Inflammatory macrophage treated with lipopolysaccharide for 4 hours (primary cell): ENCODE results near the gene NEGR1.
A peak's percentile ranks its signal among the peaks of the same experiment; 100 is the strongest.

Source experiments
- DNase-seq: peaks from one replicate; pipeline ENCODE4 v3.0.0-alpha.2; 2020

NEGR1 gene

DNA sequence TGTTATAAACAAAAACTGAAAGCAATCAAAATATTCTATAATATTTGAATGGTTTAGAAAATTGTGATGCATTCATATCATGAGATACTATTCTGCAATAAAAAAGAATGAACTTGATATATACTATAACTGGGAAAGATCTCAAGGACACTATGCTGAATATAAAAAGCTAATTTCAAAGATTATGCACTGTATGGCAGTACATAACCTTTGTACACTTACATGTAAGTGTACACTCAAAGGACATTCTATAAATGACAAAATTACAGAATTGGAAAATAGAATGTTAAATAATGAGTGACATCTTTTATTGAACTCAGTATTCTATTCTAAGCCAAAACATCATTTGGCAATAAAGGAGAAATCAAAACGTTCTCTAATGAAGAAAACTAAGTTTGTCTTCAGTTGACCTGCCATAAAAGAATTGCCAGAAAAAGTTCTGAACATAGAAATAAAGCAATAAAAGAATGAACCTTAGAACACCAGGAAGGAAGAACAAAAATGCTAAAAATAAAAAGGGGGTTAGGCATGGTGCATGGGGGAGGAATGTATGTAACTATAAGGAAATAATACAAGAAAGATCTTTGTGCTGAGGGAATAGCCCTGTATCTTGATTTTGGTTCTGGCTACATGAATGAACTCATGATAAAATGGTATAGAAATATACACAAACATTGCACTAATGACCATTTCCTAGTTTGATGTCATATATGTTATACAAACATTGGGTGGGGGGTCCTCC is 519.7 kb downstream of the NEGR1 start:
- DNase-seq, result no peak

DNA sequence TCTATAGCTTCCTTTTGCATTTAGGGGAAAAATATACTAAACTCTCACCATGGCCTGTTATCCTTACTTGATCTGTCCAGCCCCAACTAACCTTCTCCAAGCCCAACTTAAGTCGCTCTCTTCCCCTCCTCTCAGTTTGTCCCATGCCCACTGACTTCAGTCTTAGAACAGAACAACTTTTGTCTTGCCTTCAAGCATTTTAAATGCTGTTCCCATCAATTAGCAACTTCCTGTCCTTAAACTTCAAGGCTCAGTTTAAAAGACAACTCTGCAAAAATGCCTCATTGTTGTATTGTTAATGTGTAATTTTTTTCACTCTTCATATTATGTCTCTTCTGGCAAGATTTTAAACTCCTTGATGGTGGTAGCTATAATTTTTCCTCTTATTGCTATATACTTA is 526.9 kb downstream of the NEGR1 start:
- DNase-seq, result no peak

DNA sequence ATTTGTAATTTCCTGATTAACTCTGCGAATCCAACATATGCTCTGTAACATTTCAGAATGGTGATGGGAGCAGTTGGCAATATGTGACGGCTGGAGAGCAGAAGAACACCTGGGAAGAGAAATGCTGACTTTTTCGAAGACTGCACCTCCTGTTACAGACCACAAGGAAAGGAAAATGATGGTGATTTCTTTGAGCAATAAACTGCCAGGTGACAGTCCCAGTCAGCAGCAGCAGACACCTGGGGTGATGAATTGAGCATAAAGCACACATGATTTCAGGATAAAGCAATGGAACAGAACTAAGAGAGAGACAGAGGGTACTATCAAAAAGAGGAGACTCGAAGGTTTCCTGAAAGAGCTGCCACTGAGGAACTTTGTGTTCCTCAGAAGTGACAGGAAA is 528.6 kb downstream of the NEGR1 start:
- DNase-seq, result no peak

DNA sequence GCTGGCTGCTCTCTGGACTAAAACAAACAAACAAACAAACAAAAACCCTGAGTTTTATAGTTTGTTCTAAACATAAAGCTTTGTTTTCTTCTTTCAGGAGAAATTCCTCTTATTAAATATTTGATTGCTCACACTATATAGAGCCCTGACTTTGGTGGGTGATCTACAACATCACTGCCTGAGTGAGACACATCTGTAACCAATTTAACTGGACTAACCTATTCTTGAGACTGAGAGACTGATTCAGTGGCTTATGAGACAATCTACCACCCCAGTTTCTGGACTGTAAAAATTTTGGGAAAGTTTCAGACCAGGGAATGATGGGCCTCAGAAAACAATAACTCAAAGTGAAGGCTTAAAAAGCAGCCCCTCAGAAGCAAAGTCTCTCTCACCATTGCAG is 537.0 kb downstream of the NEGR1 start:
- no peak for DNase-seq

DNA sequence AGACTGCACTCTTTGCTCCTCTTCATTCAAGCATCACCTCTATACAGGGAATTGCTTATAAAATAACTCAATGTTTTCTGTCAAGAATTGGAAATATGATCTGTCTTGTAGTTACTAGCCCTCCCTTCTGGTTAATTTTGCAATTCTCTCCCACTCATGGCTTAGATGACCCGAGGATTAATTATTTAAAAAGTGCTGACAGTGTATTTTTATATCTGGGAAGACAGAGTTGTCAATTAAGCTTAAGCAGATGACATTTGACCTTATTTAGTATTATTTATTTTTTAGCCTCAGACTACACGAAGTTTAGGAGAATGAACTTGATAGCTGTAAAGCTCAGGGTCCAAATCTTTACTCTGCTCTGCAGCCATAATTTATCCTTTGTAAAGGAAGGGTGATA is 538.5 kb downstream of the NEGR1 start:
- no peak for DNase-seq

DNA sequence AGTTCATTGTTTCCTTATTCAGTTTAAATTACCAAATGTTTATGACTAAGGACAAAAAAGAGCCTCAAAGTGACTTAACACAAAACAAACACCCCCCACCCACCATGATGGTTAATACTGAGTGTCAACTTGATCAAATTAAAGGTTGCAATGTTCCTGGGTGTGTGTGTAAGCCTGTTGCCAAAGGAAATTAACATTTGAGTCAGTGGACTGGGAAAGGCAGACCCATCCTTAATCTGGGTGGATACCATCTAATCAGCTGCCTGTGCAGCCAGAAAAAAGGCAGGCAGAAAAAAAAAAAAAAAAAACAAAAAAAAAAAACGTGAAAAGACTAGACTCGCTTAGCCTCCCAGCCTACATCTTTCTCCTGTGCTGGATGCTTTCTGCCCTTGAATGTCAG is 543.4 kb downstream of the NEGR1 start:
- no peak for DNase-seq

DNA sequence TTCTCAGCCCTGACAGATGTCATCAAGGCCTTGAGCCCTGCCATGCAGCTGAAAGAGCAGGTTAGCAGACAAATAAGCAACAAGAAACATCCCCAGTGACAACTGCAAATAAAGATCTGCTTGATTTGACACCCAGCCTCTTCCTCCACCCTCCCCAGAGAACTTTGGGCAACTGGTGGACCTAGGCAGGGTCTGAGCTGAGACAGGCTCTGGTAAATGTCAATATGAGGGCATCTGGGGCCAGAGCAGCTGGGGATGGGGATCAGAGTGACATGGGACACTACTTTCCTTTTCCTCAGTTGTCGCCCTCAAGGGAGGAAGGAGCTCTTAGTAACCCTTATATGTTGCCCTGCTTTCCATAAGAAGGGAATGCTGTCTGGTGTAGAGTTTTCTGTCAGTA is 544.1 kb downstream of the NEGR1 start:
- DNase-seq, result no peak

DNA sequence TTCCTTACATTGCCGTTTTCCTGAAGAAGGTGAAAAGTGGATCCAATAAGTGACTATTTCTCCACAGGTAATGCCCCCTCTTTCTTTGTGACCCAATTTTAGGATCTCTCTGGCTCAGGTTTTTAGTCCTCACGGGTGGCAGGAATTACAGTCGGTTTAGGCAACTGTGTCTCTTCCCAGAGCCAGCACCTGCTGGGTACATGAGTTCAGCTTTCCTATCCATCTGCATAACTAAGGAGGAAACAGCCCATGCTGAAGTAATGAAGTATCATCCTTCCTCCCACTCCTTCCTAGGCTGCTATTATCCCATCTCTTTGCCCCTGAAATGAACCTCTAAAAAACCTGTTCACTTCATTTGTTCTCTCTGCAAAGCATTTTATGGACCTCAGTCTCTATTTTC is 544.6 kb downstream of the NEGR1 start:
- DNase-seq, result no peak

DNA sequence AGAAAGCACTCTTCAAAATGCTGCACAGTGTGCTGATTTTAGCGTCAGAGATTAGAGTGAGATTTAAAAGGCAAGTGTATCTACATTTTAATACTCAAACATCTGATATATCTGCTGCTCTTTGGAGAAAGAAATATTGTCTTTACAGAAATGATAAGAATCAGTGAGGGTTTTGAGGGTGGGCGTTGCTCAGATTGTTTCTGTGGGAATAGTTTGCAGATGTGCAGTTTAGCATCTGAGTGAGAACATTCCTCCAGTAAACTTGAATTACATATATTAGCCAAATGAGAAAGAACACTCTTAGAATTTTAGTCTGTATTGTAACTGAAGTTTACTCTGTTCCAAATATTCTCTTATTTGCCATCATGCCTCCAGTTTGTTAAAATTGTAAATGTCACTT is 549.2 kb downstream of the NEGR1 start:
- DNase-seq, result no peak

DNA sequence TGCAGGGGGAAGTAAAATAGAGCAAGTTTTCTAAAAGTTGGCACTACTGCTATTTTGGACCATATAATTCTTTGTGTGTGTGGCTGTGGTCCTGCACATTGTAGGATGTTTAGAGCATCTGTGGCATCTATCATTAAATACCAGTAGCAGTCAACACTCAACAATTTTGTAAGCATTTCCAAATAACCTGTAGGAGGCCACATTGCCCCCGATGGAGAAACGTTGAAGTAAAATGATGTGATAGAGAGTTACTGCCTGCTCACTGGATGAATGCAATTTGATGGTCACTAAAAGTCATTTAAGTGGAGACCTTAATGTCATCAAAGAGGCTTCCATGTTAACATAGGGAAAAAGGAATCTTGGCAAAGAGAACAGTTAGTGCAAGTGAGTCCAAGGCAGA is 560.8 kb downstream of the NEGR1 start:
- DNase-seq, result no peak

DNA sequence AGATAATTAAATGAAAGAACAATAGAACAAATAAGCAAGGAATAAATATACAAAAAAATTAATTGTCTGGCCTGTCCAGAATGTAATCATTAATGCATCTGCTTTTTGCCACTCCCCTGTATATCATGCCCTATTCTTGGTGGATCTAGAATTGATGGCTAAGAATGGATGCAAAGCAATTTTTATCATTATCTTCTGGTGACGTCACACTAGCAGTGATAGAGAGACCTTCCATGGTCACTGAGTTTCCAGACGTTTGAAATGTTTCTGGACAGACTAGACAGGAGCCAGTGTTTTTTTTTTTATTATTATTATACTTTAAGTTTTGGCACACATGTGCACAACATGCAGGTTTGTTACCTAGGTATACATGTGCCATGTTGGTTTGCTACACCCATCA is 563.0 kb downstream of the NEGR1 start:
- no peak for DNase-seq

DNA sequence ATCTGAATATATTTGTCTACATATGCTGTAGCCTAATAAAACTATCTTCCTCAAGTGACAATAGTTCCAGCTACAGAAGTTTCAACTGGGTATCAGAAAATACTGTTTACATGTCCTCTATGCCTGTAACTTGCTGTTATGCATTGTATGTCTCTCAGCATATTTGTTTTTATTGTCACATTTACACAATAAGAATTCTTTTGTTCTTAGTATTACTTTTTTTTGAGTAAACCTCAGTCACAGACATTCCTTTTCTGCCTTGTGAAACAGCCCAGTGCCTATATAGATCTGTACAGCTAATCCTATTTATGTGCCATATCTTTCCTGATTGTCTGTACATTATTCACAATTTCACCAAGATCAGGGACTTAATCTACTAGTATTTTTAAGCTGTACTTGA is 565.2 kb downstream of the NEGR1 start:
- DNase-seq, result no peak

DNA sequence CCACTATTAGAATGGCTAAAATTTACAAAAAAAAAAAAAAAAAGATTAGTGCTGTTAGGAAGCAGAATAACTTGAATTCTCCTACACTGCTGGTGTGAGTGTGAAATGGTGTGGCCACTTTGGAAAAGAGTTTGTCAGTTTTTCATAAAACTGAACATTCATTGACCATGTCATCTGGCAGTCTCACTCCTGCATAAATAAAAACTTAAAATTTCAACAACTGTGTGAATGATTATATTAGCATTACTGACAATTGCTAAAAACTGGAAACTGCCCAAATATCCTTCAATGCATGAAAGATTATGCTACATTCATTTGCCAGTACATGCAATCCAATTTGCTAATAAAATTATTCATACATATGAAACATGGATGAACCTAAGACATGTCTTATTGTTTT is 570.9 kb downstream of the NEGR1 start:
- no peak for DNase-seq

DNA sequence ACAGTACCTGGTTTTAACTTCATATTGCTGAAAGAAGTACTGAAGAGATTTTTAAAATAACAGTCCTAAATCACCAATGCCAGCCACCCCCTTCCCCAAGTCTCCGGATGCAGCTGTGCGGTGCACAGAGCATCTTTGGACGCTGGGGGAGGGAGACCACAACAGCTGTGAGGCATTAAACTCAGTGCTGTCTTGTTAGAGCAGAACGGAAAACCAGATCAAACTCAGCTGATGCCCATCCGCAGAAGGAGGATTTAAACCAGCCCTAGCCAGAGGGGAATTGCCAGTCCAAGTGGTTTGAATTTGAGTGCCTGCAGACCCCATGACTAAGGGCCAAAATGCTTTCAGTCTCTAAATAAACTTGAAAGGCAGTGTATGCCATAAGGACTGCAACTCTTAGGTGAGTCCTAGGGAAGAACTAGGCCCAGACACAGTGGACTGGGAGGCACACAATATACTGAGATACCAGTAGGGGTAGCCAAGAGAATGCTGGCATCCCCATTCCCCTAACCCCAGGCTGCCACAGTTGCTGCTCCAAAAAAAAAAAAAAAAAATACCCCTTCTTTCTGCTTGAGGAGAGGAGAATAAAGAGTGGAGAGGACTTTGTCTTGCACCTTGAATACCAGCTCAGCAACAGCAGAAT is 576.2 kb downstream of the NEGR1 start:
- DNase-seq, result no peak

DNA sequence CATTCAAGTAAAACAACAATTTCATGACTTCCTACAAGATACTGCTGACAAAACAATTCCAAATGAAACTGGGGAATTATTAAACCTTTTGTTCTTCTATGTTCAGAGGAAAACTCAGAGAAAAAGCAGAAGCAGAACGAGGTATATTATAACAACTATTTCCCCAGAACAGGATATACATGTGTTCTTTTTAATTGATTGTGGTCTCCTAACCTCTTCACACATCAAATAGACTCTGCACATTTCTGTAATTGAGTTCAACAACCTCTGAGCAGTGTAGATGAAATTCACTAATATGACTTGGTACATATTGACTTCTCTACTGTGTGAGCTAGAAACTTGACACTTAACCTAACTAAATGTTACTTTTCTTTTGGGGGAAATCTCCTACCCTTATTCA is 584.2 kb downstream of the NEGR1 start:
- DNase-seq, result no peak

DNA sequence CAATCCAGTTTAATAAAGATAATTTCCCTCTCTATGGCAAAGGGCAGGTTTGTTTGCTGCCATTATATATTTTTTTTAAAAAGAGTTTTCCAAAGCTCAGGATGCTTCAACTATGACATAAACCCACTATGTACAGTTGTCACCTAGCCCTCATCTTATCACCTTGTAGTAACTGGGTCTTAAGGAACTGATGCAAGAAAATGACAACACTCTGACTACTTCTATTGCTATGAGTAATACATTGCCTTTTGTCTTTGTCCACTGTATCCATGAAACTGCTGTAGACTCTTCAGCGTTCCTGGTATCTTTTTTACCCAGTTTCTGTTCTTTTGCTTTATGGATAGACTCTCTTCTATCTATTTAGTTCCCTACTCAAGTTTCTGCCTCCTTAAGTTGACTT is 586.5 kb downstream of the NEGR1 start:
- DNase-seq, result no peak

DNA sequence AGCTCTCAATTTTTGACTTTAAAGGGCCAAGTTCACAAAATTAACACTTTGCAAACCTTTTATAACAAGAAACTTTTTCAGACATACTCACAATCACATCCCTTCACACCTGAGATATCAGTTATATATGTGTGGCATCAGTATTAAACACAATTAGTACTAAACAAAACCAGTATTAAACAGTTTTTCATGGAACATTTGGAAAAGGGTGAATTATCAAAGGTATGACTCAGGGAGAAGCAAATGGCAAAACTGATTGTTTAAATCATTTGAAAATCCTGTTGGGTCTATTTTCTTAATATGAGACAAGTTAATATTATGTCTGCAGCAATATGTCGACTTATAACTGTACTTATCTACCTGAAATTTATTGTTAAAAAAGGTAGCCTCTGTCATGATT is 587.3 kb downstream of the NEGR1 start:
- DNase-seq, result no peak

DNA sequence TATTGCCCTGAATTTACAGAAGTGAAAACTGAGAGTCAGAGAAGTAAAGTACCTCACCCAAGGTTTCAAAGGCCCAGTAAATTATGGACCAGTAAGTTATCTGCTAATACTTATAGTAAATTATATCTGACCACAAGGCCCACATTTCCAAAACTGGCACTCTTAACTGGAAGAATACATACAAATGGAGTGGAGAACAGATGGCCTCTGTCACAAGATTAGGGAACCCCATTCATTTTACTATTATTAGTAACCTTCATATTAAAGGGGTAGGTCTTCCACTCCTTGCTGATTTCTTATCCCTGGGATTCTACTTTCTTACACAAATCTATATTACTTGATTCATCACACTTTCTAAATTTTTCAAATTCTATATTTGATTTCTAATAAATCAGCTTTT is 588.8 kb downstream of the NEGR1 start:
- no peak for DNase-seq

DNA sequence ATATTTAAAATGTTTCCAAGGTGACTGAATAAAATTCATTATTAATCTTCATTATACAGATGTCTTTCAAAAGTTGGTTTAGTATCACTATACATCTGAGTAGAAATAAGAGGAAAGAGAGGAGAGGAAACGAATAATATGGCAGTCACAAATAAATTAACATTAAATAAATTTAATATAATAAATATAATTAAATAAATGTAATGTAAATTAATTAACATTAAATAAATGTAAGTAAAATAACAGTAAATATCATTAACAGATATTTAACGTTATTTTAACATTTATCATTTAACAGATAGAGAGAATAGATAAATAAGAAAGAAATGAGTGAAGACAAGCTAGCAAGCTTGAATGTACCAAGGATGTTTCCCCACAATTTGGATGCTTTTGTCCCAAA is 592.7 kb downstream of the NEGR1 start:
- DNase-seq, result no peak

DNA sequence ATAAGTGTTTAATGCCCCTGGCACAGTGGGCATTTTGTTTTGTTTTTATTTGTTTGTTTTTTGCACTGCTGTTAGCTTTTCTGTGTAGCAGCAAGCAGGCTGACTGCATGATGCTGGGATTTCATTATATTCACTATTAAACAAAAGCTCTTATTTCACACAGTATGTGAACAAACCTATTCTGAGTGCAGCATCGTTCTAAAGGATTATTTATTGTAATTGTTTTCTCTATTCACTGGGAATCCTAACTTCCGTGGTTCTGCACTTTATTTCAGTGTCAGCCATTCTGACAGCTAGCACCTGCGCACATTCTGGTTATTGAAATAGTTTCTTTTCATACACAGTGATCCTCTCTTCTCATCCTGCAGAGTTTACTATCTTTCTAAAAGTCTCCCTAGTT is 595.0 kb downstream of the NEGR1 start:
- no peak for DNase-seq

DNA sequence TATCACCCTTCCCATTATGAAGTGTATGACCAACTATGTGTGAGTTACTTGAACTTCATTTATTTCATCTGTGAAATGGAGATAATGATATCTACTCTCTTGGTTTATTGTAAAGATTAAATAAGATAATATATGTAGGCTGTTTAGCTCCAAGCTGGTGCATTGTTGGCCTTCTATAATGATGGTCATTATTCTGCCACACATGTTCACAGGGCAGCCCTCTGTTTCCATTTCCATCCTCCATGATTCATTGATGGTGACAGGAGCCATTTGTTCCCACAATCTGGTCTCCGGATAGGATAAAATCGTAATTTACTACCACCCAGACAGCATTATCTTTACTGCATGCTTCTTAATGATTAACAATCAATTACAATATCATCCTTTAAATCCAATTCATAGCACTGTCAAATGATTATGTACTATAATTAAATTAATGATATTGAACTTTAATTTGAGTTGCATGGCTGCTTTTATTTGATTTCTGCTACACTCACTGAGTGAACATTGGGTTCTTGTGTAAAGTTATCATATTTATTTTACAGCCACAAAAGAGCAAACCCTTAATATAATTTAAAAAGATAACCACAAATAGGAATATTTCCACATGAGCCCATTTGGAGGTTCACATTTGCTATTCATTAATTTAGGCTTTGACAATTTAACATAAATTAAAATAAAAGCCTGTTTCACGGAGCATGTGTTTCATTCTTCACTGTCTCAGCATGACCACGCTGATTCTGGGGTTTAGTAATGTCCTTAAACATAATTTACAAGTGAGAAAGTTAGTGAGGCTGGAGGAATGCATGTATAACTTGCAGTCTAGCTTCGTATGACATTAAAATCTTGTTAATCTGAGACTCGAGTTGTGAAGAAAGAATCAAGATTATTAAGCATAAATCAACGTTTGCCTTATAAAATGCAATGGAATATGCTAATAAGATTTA is 605.1 kb downstream of the NEGR1 start:
- no peak for DNase-seq

DNA sequence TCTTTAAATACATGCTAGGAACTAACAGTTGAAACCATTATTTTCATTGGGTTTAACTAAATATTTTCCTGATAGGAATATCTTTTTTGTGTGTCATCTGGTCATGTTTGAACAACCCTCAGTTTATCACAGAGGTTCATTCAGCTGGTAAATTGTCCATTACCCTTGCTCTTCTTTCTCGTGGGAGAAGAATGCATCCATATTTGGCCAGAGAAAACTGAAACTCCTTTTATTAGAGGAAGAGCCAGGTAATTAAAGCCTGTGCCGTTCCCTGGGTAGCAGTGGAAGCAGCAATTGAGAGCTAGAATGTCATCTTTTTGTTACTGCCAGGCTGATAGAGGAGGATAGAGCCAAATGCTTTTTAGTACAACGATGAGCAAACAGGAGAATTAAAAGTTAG is 614.3 kb downstream of the NEGR1 start:
- DNase-seq, result no peak

DNA sequence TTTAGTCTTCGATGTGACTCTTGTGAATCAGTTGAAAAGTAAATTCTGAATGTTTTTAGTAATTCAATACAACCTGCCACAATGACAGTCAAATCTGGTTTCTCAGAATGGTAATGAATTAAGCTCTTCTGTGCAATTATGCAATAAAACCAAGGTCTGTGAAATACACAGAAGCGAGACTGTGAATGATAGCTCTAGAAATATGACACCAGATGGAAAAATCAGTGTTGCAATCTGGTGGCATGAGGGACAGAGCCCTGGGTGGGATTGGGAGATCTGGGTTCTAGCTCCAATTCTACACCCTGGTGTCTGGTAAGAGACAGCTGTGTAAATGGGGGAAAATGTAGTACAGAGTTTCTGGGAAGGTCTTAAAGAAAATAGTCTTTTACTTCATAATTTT is 615.1 kb downstream of the NEGR1 start:
- peak; percentile 42 for DNase-seq

DNA sequence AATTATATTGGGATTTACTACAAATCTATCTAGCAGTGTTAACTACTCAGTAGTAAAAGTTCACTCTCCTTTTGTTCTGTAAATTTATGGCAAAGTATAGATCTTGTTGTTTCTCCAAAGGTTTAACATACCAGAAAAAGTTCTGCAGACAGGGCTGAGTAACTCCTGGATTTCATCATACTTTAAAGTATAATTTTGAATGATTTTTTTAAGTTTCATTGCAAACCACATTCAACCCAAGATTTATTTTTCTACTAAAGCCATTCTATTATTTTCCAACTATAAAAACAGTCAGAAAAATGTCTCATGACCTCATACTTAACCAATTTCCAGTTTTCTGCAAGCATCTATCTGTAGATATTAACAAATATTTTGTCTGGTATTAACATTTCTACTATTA is 615.7 kb downstream of the NEGR1 start:
- DNase-seq, result no peak
